Liver (tissue), 3 donors: ENCODE measurements around the gene FIBCD1.

Experiments used
- CTCF ChIP-seq: fragments of 150-350 bp; IDR thresholded peaks from 2 replicates; pipeline ENCODE4 v1.5.1; 2017; ENCODE audit warnings: improper control_type of control experiment, low read depth, low read length; ENCODE audit not compliant: missing input control
- FOXA1 ChIP-seq: IDR thresholded peaks from 2 replicates; pipeline ENCODE4 v1.6.1; 2016; ENCODE audit warnings: antibody characterized with exemption
- GABPA ChIP-seq, 2 donors: IDR thresholded peaks in 1 of 2; conservative IDR thresholded peaks in 1 of 2; 2 replicates each; pipeline ENCODE4 v1.6.1; 2016; ENCODE audit warnings: antibody characterized with exemption in 2 of 2, mild to moderate bottlenecking in 1 of 2, moderate library complexity in 1 of 2
- TAF1 ChIP-seq: conservative IDR thresholded peaks from 2 replicates; pipeline ENCODE4 v1.6.1; 2016; ENCODE audit warnings: antibody characterized with exemption, mild to moderate bottlenecking
- TF ChIP-seq, protein P1 (sequence below): IDR thresholded peaks from 2 replicates; pipeline ENCODE4 v1.6.1; 2016; ENCODE audit warnings: antibody characterized with exemption
- TF ChIP-seq, protein P2 (sequence below): IDR thresholded peaks from 2 replicates; pipeline ENCODE4 v1.6.1; 2016; ENCODE audit warnings: antibody characterized with exemption, mild to moderate bottlenecking
- TF ChIP-seq, protein P3 (sequence below): IDR thresholded peaks from 2 replicates; pipeline ENCODE4 v1.6.1; 2016; ENCODE audit warnings: antibody characterized with exemption
- donor health status: healthy.
- donor health status: healthy.

DNA sequence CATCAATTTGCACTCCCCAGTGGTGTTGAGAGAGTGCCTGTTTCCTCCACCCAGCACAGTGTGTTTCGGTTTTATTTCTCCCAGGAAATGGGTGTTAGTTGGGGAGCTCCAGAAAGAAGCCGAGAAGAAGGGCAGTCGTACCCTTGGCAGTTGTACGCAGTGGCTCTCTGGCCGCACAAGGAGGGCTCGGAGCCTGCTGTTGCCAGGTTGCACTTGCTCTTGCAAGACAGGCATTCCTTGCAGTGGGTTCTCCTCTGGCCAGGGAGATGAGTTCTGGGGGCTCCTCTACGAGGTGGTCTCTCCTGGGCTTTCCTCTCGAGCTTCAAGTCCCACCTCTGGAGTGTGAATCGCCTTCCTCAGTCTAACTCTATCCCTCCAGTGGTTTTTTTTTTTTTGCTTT is 71.5 kb downstream of the FIBCD1 start:
- TF ChIP-seq CTCF (no peak), TAF1 (no peak), FOXA1 (no peak), GABPA (IDR thresholded peaks at IDR 0.05 in 1 of 2, conservative IDR thresholded peaks at IDR 0.05 in 1 of 2) (no peak)
- TF ChIP-seq, protein P1, sequence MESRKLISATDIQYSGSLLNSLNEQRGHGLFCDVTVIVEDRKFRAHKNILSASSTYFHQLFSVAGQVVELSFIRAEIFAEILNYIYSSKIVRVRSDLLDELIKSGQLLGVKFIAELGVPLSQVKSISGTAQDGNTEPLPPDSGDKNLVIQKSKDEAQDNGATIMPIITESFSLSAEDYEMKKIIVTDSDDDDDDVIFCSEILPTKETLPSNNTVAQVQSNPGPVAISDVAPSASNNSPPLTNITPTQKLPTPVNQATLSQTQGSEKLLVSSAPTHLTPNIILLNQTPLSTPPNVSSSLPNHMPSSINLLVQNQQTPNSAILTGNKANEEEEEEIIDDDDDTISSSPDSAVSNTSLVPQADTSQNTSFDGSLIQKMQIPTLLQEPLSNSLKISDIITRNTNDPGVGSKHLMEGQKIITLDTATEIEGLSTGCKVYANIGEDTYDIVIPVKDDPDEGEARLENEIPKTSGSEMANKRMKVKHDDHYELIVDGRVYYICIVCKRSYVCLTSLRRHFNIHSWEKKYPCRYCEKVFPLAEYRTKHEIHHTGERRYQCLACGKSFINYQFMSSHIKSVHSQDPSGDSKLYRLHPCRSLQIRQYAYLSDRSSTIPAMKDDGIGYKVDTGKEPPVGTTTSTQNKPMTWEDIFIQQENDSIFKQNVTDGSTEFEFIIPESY = no peak
- TF ChIP-seq, protein P2, sequence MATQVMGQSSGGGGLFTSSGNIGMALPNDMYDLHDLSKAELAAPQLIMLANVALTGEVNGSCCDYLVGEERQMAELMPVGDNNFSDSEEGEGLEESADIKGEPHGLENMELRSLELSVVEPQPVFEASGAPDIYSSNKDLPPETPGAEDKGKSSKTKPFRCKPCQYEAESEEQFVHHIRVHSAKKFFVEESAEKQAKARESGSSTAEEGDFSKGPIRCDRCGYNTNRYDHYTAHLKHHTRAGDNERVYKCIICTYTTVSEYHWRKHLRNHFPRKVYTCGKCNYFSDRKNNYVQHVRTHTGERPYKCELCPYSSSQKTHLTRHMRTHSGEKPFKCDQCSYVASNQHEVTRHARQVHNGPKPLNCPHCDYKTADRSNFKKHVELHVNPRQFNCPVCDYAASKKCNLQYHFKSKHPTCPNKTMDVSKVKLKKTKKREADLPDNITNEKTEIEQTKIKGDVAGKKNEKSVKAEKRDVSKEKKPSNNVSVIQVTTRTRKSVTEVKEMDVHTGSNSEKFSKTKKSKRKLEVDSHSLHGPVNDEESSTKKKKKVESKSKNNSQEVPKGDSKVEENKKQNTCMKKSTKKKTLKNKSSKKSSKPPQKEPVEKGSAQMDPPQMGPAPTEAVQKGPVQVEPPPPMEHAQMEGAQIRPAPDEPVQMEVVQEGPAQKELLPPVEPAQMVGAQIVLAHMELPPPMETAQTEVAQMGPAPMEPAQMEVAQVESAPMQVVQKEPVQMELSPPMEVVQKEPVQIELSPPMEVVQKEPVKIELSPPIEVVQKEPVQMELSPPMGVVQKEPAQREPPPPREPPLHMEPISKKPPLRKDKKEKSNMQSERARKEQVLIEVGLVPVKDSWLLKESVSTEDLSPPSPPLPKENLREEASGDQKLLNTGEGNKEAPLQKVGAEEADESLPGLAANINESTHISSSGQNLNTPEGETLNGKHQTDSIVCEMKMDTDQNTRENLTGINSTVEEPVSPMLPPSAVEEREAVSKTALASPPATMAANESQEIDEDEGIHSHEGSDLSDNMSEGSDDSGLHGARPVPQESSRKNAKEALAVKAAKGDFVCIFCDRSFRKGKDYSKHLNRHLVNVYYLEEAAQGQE = no peak
- TF ChIP-seq, protein P3, sequence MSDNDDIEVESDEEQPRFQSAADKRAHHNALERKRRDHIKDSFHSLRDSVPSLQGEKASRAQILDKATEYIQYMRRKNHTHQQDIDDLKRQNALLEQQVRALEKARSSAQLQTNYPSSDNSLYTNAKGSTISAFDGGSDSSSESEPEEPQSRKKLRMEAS = no peak
